DOHH2 (cell line): Measurements from ENCODE around the gene SLC25A17.

ENCODE experiments used
- EZH2phosphoT487 ChIP-seq: fragments of 200-600 bp; sonication (generic); IDR thresholded peaks from 2 replicates; pipeline ENCODE4 v1.6.1; 2017; ENCODE audit warnings: borderline replicate concordance, mild to moderate bottlenecking, antibody characterized with exemption, low read length, moderate library complexity, mixed read lengths
- TF ChIP-seq, protein P1 (sequence below): fragments of 200-600 bp; sonication (generic); IDR thresholded peaks from one replicate; pipeline ENCODE4 v1.5.1; 2014; ENCODE audit warnings: antibody characterized with exemption, mild to moderate bottlenecking, low read depth, low read length; ENCODE audit not compliant: poor library complexity, severe bottlenecking

DNA sequence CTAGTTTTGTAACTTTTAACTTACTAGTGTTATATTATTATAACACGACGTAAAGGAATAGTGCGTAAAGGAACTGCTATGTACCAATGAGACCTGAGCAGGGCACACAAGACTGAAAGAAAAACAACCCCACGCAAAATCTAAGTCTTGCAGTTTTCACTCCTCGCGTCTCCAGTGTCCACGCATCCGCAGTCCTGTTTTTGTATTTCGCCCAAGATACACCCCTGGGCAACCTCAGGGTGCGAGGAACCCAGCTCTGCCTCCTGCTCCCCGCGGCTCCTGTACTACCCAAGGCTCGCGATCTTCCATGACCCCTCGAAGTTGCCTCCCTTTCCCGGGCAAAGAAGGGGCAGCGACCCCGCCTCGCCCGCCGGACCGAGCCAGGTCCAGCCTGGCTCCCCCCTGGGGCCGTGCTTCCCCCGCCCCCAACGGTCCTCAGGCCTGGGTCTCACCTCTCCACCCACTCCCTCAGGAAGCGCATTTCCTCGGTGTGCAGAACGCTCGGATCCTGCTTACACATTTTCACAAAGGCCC, 36.9 kb upstream of the SLC25A17 start:
- TF ChIP-seq, protein P1, sequence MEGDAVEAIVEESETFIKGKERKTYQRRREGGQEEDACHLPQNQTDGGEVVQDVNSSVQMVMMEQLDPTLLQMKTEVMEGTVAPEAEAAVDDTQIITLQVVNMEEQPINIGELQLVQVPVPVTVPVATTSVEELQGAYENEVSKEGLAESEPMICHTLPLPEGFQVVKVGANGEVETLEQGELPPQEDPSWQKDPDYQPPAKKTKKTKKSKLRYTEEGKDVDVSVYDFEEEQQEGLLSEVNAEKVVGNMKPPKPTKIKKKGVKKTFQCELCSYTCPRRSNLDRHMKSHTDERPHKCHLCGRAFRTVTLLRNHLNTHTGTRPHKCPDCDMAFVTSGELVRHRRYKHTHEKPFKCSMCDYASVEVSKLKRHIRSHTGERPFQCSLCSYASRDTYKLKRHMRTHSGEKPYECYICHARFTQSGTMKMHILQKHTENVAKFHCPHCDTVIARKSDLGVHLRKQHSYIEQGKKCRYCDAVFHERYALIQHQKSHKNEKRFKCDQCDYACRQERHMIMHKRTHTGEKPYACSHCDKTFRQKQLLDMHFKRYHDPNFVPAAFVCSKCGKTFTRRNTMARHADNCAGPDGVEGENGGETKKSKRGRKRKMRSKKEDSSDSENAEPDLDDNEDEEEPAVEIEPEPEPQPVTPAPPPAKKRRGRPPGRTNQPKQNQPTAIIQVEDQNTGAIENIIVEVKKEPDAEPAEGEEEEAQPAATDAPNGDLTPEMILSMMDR, result no peak
- no peak for TF ChIP-seq EZH2phosphoT487
